GM12878 (cell line): ENCODE data around the gene IL1B. TPM values are rescaled to one million over a fixed set of nuclear protein-coding genes. Genes with fewer than 3 reads are reported as not detected.

Experiments
- ATAC-seq: fragments of 200-7000 bp; cut with Tn5 transposase; 3 replicates; pipeline ENCODE4 v1.9.1; 2020; ENCODE audit warnings: mild to moderate bottlenecking, moderate library complexity
- BruUV-seq: library from RNA; stranded (reverse); fragments of 400-500 nt; replicated peaks from 2 replicates; lab custom pipeline; 2021; lab: Mats Ljungman, UMichigan
- CTCF ChIA-PET: fragments of 300-600 bp; sonication (Branson Sonifier 250); formaldehyde crosslinking; extraction: SDS; loops from one replicate; lab custom pipeline; 2021; ENCODE audit warnings: inconsistent platforms; lab: Yijun Ruan, JAX
- POLR2A ChIA-PET: fragments of 350-600 bp; formaldehyde crosslinking; extraction: SDS; loops from one replicate; lab custom pipeline; 2021; ENCODE audit warnings: inconsistent platforms; lab: Charles Lee
- RAD21 ChIA-PET: fragments of 300-600 bp; sonication (Branson Sonifier 250); formaldehyde crosslinking; loops from one replicate; lab custom pipeline; 2023; ENCODE audit warnings: antibody characterized with exemption; ENCODE audit not compliant: unreplicated experiment; lab: Charles Lee
- SMC1A ChIA-PET: fragments of 300-600 bp; sonication (Branson Sonifier 250); formaldehyde crosslinking; loops from one replicate; lab custom pipeline; 2023; ENCODE audit not compliant: unreplicated experiment, uncharacterized antibody; lab: Charles Lee
- DNase-seq: peaks from one replicate; pipeline ENCODE4 v3.0.0-alpha.2; 2011; ENCODE audit warnings: low read depth, low spot score
- FAIRE-seq: peaks from 3 replicates; lab custom pipeline; 2011; peaks lifted over from hg19 to GRCh38; lab: Jason Lieb, UNC
- H2AFZ ChIP-seq: 2 replicates; pipeline ENCODE4 v1.6.0; 2011; ENCODE audit warnings: low read depth, low read length, control low read depth; ENCODE audit not compliant: control insufficient read depth
- H3K27ac ChIP-seq: 2 replicates; pipeline ENCODE4 v1.5.1; 2011; ENCODE audit warnings: control low read depth; ENCODE audit not compliant: control insufficient read depth, insufficient read depth
- H3K27me3 ChIP-seq, 2 experiments: replicated peaks in 1 of 2; 2 replicates each; pipeline versions ENCODE4 v1.6.0 to v1.6.1; 2011; ENCODE audit warnings: low read length in 1 of 2; ENCODE audit not compliant: control insufficient read depth in 2 of 2, insufficient read depth in 2 of 2
- H3K36me3 ChIP-seq, 2 experiments: 2 replicates each; pipeline ENCODE4 v1.5.1; 2011; ENCODE audit warnings: low read length in 1 of 2; ENCODE audit not compliant: control insufficient read depth in 2 of 2, insufficient read depth in 2 of 2
- H3K4me1 ChIP-seq: 2 replicates; pipeline ENCODE4 v1.6.1; 2011; ENCODE audit warnings: mild to moderate bottlenecking, low read length, moderate library complexity, mixed read lengths; ENCODE audit not compliant: control insufficient read depth, insufficient read depth
- H3K4me2 ChIP-seq: 2 replicates; pipeline ENCODE4 v1.6.0; 2011; ENCODE audit warnings: control low read depth; ENCODE audit not compliant: control insufficient read depth, insufficient read depth
- H3K4me3 ChIP-seq: fragments of 200-600 bp; sonication (generic); 2 replicates; pipeline ENCODE4 v1.5.1; 2016
- H3K79me2 ChIP-seq: 2 replicates; pipeline ENCODE4 v1.6.0; 2011; ENCODE audit warnings: low read length; ENCODE audit not compliant: control insufficient read depth, insufficient read depth
- H3K9ac ChIP-seq: 2 replicates; pipeline ENCODE4 v1.8.0; 2011; ENCODE audit warnings: low read length, control low read depth, mixed read lengths; ENCODE audit not compliant: control insufficient read depth, insufficient read depth
- H3K9me3 ChIP-seq: replicated peaks from 3 replicates; pipeline ENCODE4 v1.5.1; 2011; ENCODE audit warnings: mild to moderate bottlenecking, low read length; ENCODE audit not compliant: control insufficient read depth, insufficient read depth
- H4K20me1 ChIP-seq: 2 replicates; pipeline ENCODE4 v1.6.0; 2011; ENCODE audit not compliant: control insufficient read depth, insufficient read depth
- CREM ChIP-seq: IDR thresholded peaks from 2 replicates; pipeline ENCODE4 v1.6.1; 2014; ENCODE audit warnings: antibody characterized with exemption, low read depth
- FOS ChIP-seq: IDR thresholded peaks from 3 replicates; pipeline ENCODE4 v1.6.1; 2011; ENCODE audit warnings: borderline replicate concordance; ENCODE audit not compliant: insufficient read length; ENCODE audit errors: extremely low read depth
- JUNB ChIP-seq: IDR thresholded peaks from 2 replicates; pipeline ENCODE4 v1.6.1; 2016; ENCODE audit warnings: antibody characterized with exemption, mild to moderate bottlenecking
- POLR2A ChIP-seq: IDR thresholded peaks from 2 replicates; pipeline ENCODE4 v1.6.1; 2011; ENCODE audit warnings: low read depth, mild to moderate bottlenecking, low read length
- POLR2AphosphoS2 ChIP-seq: IDR thresholded peaks from 2 replicates; pipeline ENCODE4 v1.6.1; 2011; ENCODE audit warnings: low read depth, mild to moderate bottlenecking, low read length, improper control_type of control experiment, moderate library complexity
- POLR2AphosphoS5 ChIP-seq: IDR thresholded peaks from 2 replicates; pipeline ENCODE4 v1.6.1; 2011; ENCODE audit warnings: mild to moderate bottlenecking, low read length, inconsistent platforms
- RAD21 ChIP-seq: IDR thresholded peaks from 2 replicates; pipeline ENCODE4 v1.6.1; 2011; ENCODE audit warnings: mild to moderate bottlenecking, low read depth, low read length, moderate library complexity; ENCODE audit not compliant: insufficient read depth
- RUNX3 ChIP-seq: IDR thresholded peaks from 2 replicates; pipeline ENCODE4 v1.6.1; 2012; ENCODE audit warnings: low read length, inconsistent platforms
- SMAD5 ChIP-seq: IDR thresholded peaks from 2 replicates; pipeline ENCODE4 v1.6.1; 2016; ENCODE audit warnings: antibody characterized with exemption, low read depth
- TAF1 ChIP-seq: IDR thresholded peaks from 2 replicates; pipeline ENCODE4 v1.6.1; 2011; ENCODE audit warnings: mild to moderate bottlenecking, low read depth, low read length, borderline replicate concordance
- WGBS: methylation state at CpG from one replicate; pipeline ENCODE4 v1.1.6; 2016; ENCODE audit warnings: low lambda C conversion rate; ENCODE audit not compliant: insufficient replicate concordance, insufficient coverage; ENCODE audit errors: missing lambda C conversion rate; 5-methylcytosine and 5-hydroxymethylcytosine counted together
- in situ Hi-C: fragments of 300-500 bp; cut with MboI; formaldehyde crosslinking; loops from 9 replicates; pipeline ENCODE4 v1.14.3; 2018; ENCODE audit warnings: mixed read lengths
- intact Hi-C: fragments of 100-400 bp; cut with micrococcal nuclease; formaldehyde crosslinking; loops from one replicate; pipeline ENCODE4 v1.14.2; 2022; ENCODE audit not compliant: unreplicated experiment
- polyA plus RNA-seq, 11 experiments: library from polyadenylated mRNA; depleted of rRNA in 4 of 11; unstranded in 6 of 11; stranded (reverse) in 5 of 11; fragments of >200 nt; fragmentation: Nextera tagmentation in 4 of 11; fragmentation: Illumina TruSeq in 1 of 11; extraction: Ambion mirVana in 4 of 11; extraction: Trizol in 1 of 11; gene quantifications; 1 replicate in 1 of 11; 2 replicates in 10 of 11; pipeline versions ENCODE4 v1.2.1 to v1.2.3, GENCODE V29; 2011 to 2016; ENCODE audit warnings: inconsistent platforms in 2 of 11, missing spikeins in 2 of 11, low read depth in 1 of 11
- total RNA-seq, 4 experiments: library from RNA; depleted of rRNA in 3 of 4; stranded (reverse); fragments of >200 nt in 3 of 4; fragmentation: Illumina TruSeq in 1 of 4; extraction: Trizol in 1 of 4; gene quantifications; 2 replicates each; pipeline versions ENCODE4 v1.2.1 to v1.2.3, GENCODE V29; 2013 to 2021
- TF ChIP-seq, protein P1 (sequence below): fragments of 450-650 bp; IDR thresholded peaks from 2 replicates; pipeline ENCODE4 v1.6.1; 2017; ENCODE audit warnings: mild to moderate bottlenecking
- TF ChIP-seq, protein P2 (sequence below): fragments of 450-650 bp; conservative IDR thresholded peaks from 2 replicates; pipeline ENCODE4 v1.6.1; 2017; ENCODE audit warnings: mild to moderate bottlenecking, moderate library complexity
- TF ChIP-seq, protein P3 (sequence below): IDR thresholded peaks from 2 replicates; pipeline ENCODE4 v1.6.1; 2012; ENCODE audit warnings: improper control_type of control experiment, low read depth, low read length; ENCODE audit not compliant: insufficient replicate concordance

IL1B gene
- total and polyA plus RNA-seq, 10 of the 15 experiments (the other 5 are each of a cell fraction or from before 2014, with no cell fraction given) = 0.20 to 1.6 (median 0.84) TPM

DNA sequence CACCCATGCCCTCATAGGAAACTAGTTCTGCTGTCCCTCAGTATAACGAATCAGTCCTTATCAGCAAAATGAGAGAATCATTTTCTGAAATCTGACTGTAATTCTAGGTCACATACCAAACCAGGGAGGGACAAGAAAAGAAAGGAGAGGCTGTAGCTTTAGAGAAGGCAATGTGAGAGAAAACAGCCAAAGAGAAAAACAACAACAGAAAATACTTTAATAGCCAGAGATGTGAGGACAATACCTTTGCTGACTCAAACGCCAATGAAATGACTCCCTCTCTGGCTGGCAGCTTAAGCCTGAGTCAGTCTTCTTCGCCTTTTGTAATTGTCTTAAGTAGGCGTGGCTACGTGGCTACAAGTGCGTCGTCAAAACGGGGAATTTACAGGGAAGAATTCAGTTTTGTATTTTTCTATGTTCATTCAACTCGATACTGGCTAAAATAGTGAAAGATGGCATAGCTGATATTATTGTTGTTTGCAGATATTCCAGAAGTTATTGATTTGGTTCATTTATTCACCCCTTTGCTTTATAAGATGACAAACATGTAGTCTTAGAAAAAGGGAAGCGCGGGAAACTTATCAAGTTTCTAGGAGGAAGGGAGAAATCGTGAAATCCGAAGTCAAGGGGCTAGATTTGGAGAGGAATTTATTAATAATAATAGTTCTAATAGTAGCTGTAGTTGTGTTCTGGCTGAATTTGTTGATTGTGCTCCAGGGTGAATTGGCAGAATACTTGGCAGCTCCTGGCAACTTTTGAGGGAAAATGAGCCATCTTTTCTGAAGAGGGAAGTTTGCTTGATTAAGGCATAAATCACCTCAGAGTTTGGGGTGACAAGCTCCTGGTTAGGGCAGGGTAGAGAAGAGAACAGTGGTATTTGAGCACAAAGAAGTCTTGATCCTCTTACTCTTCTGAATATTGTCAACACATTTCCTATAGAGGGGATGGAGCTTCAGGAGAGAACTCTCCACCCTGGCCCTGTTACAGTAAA, 52.1 kb downstream of the IL1B start, which contains the start of gene IL1A:
Gene IL1A, minus strand, starts transcription at position 295 of the 991 bp plus-strand sequence. CDS start 723 bp downstream, outside the sequence.
- Histone ChIP-seq H3K27me3 (no peaks in the 10 kb centered on the region), H2AFZ (peak within 1 kb of the TSS; percentile 32; the same call in 1 of the 2 replicates), H3K9ac (no peak within 1 kb of the TSS), H4K20me1 (no peaks in the 10 kb centered on the region), H3K4me1 (peaks cover 23% of the 10 kb centered on the region), H3K9me3 (no peaks in the 10 kb centered on the region), H3K4me2 (0 out of 2 replicates have a peak within 1 kb of the TSS, but pooled peaks have one; percentile 33), H3K36me3 (no peaks in the 10 kb centered on the region), H3K27ac (peak within 1 kb of the TSS; percentile 62), H3K4me3 (no peak within 1 kb of the TSS), H3K79me2 (no peaks in the 10 kb centered on the region)
- no peak for FAIRE-seq
- intact Hi-C loops (no loop called here), in situ Hi-C loops (no loop called here)
- ATAC-seq = no peak
- ChIA-PET SMC1A (interaction anchor here (0.6 to 6.3 kb wide), 8 partner anchors 10 to 183 kb away, joined by 3 to 57 read pairs (median 5); no protein-coding TSS in a partner anchor), CTCF (interaction anchor here (0.9 to 4.8 kb wide), 6 partner anchors 21 to 101 kb away, joined by 3 to 17 read pairs (median 5); no protein-coding TSS in a partner anchor), RAD21 (interaction anchor here (0.9 to 5.0 kb wide), 5 partner anchors 9 to 157 kb away, joined by 3 to 36 read pairs (median 4); no protein-coding TSS in a partner anchor), POLR2A (interaction anchor here (0.5 to 1.8 kb wide), 6 partner anchors 9 to 1152 kb away, joined by 3 to 6 read pairs (median 4); no protein-coding TSS in a partner anchor)
- DNase-seq = no peak
- no TSS peak for BruUV-seq
- 16% methylated on average over 13 of the region's 13 CpGs for whole genome bisulfite sequencing
- TF ChIP-seq POLR2AphosphoS5 (peak; percentile 66), POLR2AphosphoS2 (no peak), CREM (0 out of 2 replicates have a peak, but pooled peaks have one; percentile 19), JUNB (0 out of 2 replicates have a peak, but pooled peaks have one; percentile 11), SMAD5 (peak; percentile 58; the same call in 1 of the 2 replicates), FOS (no peak), RAD21 (no peak), POLR2A (peak; percentile 70), TAF1 (0 out of 2 replicates have a peak, but pooled peaks have one; percentile 43), RUNX3 (no peak)
- TF ChIP-seq, protein P1, sequence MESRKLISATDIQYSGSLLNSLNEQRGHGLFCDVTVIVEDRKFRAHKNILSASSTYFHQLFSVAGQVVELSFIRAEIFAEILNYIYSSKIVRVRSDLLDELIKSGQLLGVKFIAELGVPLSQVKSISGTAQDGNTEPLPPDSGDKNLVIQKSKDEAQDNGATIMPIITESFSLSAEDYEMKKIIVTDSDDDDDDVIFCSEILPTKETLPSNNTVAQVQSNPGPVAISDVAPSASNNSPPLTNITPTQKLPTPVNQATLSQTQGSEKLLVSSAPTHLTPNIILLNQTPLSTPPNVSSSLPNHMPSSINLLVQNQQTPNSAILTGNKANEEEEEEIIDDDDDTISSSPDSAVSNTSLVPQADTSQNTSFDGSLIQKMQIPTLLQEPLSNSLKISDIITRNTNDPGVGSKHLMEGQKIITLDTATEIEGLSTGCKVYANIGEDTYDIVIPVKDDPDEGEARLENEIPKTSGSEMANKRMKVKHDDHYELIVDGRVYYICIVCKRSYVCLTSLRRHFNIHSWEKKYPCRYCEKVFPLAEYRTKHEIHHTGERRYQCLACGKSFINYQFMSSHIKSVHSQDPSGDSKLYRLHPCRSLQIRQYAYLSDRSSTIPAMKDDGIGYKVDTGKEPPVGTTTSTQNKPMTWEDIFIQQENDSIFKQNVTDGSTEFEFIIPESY = no peak
- TF ChIP-seq, protein P2, sequence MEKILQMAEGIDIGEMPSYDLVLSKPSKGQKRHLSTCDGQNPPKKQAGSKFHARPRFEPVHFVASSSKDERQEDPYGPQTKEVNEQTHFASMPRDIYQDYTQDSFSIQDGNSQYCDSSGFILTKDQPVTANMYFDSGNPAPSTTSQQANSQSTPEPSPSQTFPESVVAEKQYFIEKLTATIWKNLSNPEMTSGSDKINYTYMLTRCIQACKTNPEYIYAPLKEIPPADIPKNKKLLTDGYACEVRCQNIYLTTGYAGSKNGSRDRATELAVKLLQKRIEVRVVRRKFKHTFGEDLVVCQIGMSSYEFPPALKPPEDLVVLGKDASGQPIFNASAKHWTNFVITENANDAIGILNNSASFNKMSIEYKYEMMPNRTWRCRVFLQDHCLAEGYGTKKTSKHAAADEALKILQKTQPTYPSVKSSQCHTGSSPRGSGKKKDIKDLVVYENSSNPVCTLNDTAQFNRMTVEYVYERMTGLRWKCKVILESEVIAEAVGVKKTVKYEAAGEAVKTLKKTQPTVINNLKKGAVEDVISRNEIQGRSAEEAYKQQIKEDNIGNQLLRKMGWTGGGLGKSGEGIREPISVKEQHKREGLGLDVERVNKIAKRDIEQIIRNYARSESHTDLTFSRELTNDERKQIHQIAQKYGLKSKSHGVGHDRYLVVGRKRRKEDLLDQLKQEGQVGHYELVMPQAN = no peak
- TF ChIP-seq, protein P3, sequence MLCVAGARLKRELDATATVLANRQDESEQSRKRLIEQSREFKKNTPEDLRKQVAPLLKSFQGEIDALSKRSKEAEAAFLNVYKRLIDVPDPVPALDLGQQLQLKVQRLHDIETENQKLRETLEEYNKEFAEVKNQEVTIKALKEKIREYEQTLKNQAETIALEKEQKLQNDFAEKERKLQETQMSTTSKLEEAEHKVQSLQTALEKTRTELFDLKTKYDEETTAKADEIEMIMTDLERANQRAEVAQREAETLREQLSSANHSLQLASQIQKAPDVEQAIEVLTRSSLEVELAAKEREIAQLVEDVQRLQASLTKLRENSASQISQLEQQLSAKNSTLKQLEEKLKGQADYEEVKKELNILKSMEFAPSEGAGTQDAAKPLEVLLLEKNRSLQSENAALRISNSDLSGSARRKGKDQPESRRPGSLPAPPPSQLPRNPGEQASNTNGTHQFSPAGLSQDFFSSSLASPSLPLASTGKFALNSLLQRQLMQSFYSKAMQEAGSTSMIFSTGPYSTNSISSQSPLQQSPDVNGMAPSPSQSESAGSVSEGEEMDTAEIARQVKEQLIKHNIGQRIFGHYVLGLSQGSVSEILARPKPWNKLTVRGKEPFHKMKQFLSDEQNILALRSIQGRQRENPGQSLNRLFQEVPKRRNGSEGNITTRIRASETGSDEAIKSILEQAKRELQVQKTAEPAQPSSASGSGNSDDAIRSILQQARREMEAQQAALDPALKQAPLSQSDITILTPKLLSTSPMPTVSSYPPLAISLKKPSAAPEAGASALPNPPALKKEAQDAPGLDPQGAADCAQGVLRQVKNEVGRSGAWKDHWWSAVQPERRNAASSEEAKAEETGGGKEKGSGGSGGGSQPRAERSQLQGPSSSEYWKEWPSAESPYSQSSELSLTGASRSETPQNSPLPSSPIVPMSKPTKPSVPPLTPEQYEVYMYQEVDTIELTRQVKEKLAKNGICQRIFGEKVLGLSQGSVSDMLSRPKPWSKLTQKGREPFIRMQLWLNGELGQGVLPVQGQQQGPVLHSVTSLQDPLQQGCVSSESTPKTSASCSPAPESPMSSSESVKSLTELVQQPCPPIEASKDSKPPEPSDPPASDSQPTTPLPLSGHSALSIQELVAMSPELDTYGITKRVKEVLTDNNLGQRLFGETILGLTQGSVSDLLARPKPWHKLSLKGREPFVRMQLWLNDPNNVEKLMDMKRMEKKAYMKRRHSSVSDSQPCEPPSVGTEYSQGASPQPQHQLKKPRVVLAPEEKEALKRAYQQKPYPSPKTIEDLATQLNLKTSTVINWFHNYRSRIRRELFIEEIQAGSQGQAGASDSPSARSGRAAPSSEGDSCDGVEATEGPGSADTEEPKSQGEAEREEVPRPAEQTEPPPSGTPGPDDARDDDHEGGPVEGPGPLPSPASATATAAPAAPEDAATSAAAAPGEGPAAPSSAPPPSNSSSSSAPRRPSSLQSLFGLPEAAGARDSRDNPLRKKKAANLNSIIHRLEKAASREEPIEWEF = no peak
